Measurements from ENCODE around the gene STXBP2.
A peak's percentile ranks its signal among the peaks of the same experiment; 100 is the strongest.

STXBP2 gene

GRCh38 chr19:7657131-7657751 is 20.3 kb downstream of the STXBP2 start:
- DNase-seq, result peak; percentile 64

- peak; percentile 65 for DNase-seq
These were observed 21.3 kb downstream of the STXBP2 start for GRCh38 chr19:7658219-7658686.

GRCh38 chr19:7661744-7662538 is 25.0 kb downstream of the STXBP2 start:
- no peak for DNase-seq

GRCh38 chr19:7662657-7663056 is 25.7 kb downstream of the STXBP2 start:
- no peak for DNase-seq

- no peak for DNase-seq
These were observed 26.8 kb downstream of the STXBP2 start for GRCh38 chr19:7663706-7664105.

GRCh38 chr19:7665076-7665475 is 28.2 kb downstream of the STXBP2 start:
- no peak for DNase-seq

GRCh38 chr19:7668842-7669241 is 31.9 kb downstream of the STXBP2 start, which contains the start of gene RETN:
Gene RETN (plus strand): TSS chr19:7669049. CDS start chr19:7669327, 278 bp downstream.
- DNase-seq, result no peak

GRCh38 chr19:7669641-7670040 is 32.7 kb downstream of the STXBP2 start:
- no peak for DNase-seq

- peak; percentile 51 for DNase-seq
These were observed 33.4 kb downstream of the STXBP2 start for GRCh38 chr19:7670150-7670783.

- no peak for DNase-seq
These were observed 33.9 kb downstream of the STXBP2 start for GRCh38 chr19:7670790-7671189.

GRCh38 chr19:7672522-7672921 is 35.6 kb downstream of the STXBP2 start:
- no peak for DNase-seq

GRCh38 chr19:7674010-7675005 is 37.4 kb downstream of the STXBP2 start:
- DNase-seq, result peak; percentile 61

GRCh38 chr19:7676376-7676775 is 39.5 kb downstream of the STXBP2 start:
- DNase-seq, result no peak

GRCh38 chr19:7676854-7677253 is 39.9 kb downstream of the STXBP2 start, which contains the start of gene MCEMP1:
Gene MCEMP1 (plus strand): TSS chr19:7677090. CDS start chr19:7677121, 31 bp downstream.
- no peak for DNase-seq

- DNase-seq, result no peak
These were observed 40.9 kb downstream of the STXBP2 start for GRCh38 chr19:7677669-7678311.

- DNase-seq, result peak; percentile 76
These were observed 42.3 kb downstream of the STXBP2 start for GRCh38 chr19:7678971-7679751.

GRCh38 chr19:7679771-7680605 is 43.1 kb downstream of the STXBP2 start:
- DNase-seq, result no peak

- DNase-seq, result peak; percentile 90
These were observed 43.9 kb downstream of the STXBP2 start, which contains the start of gene TRAPPC5 for GRCh38 chr19:7680606-7681339. Gene TRAPPC5 (plus strand): TSS chr19:7680833. CDS start chr19:7682254, 1,421 bp downstream.
